ENCODE measurements around the gene SYT5. TPM values are rescaled to one million over a fixed set of nuclear protein-coding genes. Genes with fewer than 3 reads are reported as not detected.

Gene SYT5
- total and polyA plus RNA-seq, 2 donors (not counting 3 experiments of a cell fraction or from before 2014, with no cell fraction given) = 0.42 TPM; not detected in 1

- dilution Hi-C loops (cut with MboI; ENCODE audit: extremely low pct_ligation_motif_present, low sequenced_read_pairs) = no loop called here
- no peaks in the 10 kb centered on the region for H3K9me3 ChIP-seq (replicated peaks; ENCODE audit: control insufficient read depth, insufficient read depth, low read length)
- no peaks in the 10 kb centered on the region for H3K36me3 ChIP-seq (ENCODE audit: control insufficient read depth in 2 of 2, extremely low read depth in 1 of 2, insufficient read depth in 2 of 2, low read length in 2 of 2)
- H3K9ac ChIP-seq (replicated peaks; ENCODE audit: extremely low read depth, insufficient read depth, low read length) = no peak overlapping the region
- FAIRE-seq = no peak
- H3K4me2 ChIP-seq (ENCODE audit: insufficient read depth, low read length) = peak overlapping the region; percentile 36
- no peaks in the 10 kb centered on the region for H3K4me1 ChIP-seq (ENCODE audit: control insufficient read depth, extremely low read depth, insufficient read depth, low read length)
- POLR2A ChIA-PET = no interaction called here
- H4K20me1 ChIP-seq (replicated peaks; ENCODE audit: control insufficient read depth, extremely low read depth, insufficient read depth, low read length) = no peaks in the 10 kb centered on the region
- CTCF ChIA-PET = interaction anchor here (0.6 to 1.9 kb wide), 15 partner anchors 8 to 301 kb away, joined by 3 to 16 read pairs (median 4); partner anchors contain the start of genes PPP1R12C, PPP6R1, SYT5 and TNNI3
- peak overlapping the region in 2 of 3 experiments; percentile 25 to 52 for H3K4me3 ChIP-seq (replicated peaks in 1 of 3; ENCODE audit: insufficient read depth in 1 of 3, low read depth in 1 of 3, low read length in 3 of 3)
- TF ChIP-seq CTCF (IDR thresholded peaks at IDR 0.05; ENCODE audit: extremely low read depth in 1 of 2, insufficient read depth in 1 of 2, low read depth in 1 of 2, low read length in 2 of 2) (peak; percentile 59 to 84), JUN (IDR thresholded peaks at IDR 0.05; ENCODE audit: borderline replicate concordance, insufficient read depth, insufficient read length, low read depth) (no peak)
- H3K9me1 ChIP-seq (replicated peaks; ENCODE audit: control insufficient read depth, extremely low read depth, insufficient read depth, low read length) = no peaks in the 10 kb centered on the region
- BruUV-seq (replicated peaks) = no TSS peak
- peak overlapping the region; percentile 74 for H2AFZ ChIP-seq (ENCODE audit: low read depth, low read length)
- peaks cover 15 to 17% of the 10 kb centered on the region in 2 experiments for H3K27me3 ChIP-seq (ENCODE audit: control insufficient read depth in 2 of 2, insufficient read depth in 2 of 2, low read length in 2 of 2)
- H3K79me2 ChIP-seq (ENCODE audit: control insufficient read depth, insufficient read depth, low read length) = no peaks in the 10 kb centered on the region
- no peak overlapping the region for H3K27ac ChIP-seq (ENCODE audit: insufficient read depth, low read depth, low read length)
- intact Hi-C loops (cut with micrococcal nuclease) = loop anchor here (1.0 to 5.0 kb wide), 4 partner anchors 51 to 439 kb away; partner anchors contain the start of genes KMT5C, PPP6R1 and ZNF865
- peak; percentile 66 for DNase-seq (ENCODE audit: low read depth, low spot score)
Observed at GRCh38 chr19:55165952-55166529, 14.0 kb downstream of the SYT5 start.

GRCh38 chr19:55161571-55162322, 18.3 kb downstream of the SYT5 start:
- H2AFZ ChIP-seq (ENCODE audit: low read depth, low read length) = no peak overlapping the region
- no peak for DNase-seq (ENCODE audit: low read depth, low spot score)

More at GRCh38 chr19:55161571-55162322, 18.3 kb downstream of the SYT5 start:
- intact Hi-C loops (cut with micrococcal nuclease) (no loop called here), dilution Hi-C loops (cut with MboI; ENCODE audit: extremely low pct_ligation_motif_present, low sequenced_read_pairs) (no loop called here)
- peaks cover 10 to 12% of the 10 kb centered on the region in 2 experiments for H3K27me3 ChIP-seq (ENCODE audit: control insufficient read depth in 2 of 2, insufficient read depth in 2 of 2, low read length in 2 of 2)
- CTCF ChIA-PET = interaction anchor here (2.7 to 4.6 kb wide), 2 partner anchors 11 to 19 kb away, joined by 18 to 64 read pairs; no protein-coding TSS in a partner anchor
- no peaks in the 10 kb centered on the region for H3K4me1 ChIP-seq (ENCODE audit: control insufficient read depth, extremely low read depth, insufficient read depth, low read length)
- H3K4me2 ChIP-seq (ENCODE audit: insufficient read depth, low read length) = no peak overlapping the region
- H3K4me3 ChIP-seq (replicated peaks in 1 of 3; ENCODE audit: insufficient read depth in 1 of 3, low read depth in 1 of 3, low read length in 3 of 3) = no peak overlapping the region
- no peaks in the 10 kb centered on the region for H3K79me2 ChIP-seq (ENCODE audit: control insufficient read depth, insufficient read depth, low read length)
- H3K9me3 ChIP-seq (replicated peaks; ENCODE audit: control insufficient read depth, insufficient read depth, low read length) = no peaks in the 10 kb centered on the region
- peak; percentile 65 for TF ChIP-seq EZH2 (IDR thresholded peaks at IDR 0.05; ENCODE audit: borderline replicate concordance, low read depth, low read length, severe bottlenecking)
- TF ChIP-seq POLR2AphosphoS5 (IDR thresholded peaks at IDR 0.05; ENCODE audit: insufficient read depth, low read depth, low read length) = no peak
- no peaks in the 10 kb centered on the region for H3K36me3 ChIP-seq (ENCODE audit: control insufficient read depth in 2 of 2, extremely low read depth in 1 of 2, insufficient read depth in 2 of 2, low read length in 2 of 2)
- no peak for FAIRE-seq
- POLR2A ChIA-PET = no interaction called here
- no TSS peak for BruUV-seq (replicated peaks)
- H3K27ac ChIP-seq (ENCODE audit: insufficient read depth, low read depth, low read length) = no peak overlapping the region
- no peaks in the 10 kb centered on the region for H3K9me1 ChIP-seq (replicated peaks; ENCODE audit: control insufficient read depth, extremely low read depth, insufficient read depth, low read length)
- H3K9ac ChIP-seq (replicated peaks; ENCODE audit: extremely low read depth, insufficient read depth, low read length) = no peak overlapping the region
- no peaks in the 10 kb centered on the region for H4K20me1 ChIP-seq (replicated peaks; ENCODE audit: control insufficient read depth, extremely low read depth, insufficient read depth, low read length)

Measured in endothelial cell of umbilical vein (primary cell).